Fibroblast of peridontal ligament (primary cell): Measurements from ENCODE around the gene ELL2.

Experiments
- DNase-seq: peaks from one replicate; pipeline ENCODE4 v3.0.0-alpha.2; 2010; ENCODE audit errors: extremely low read depth

Gene ELL2

DNA sequence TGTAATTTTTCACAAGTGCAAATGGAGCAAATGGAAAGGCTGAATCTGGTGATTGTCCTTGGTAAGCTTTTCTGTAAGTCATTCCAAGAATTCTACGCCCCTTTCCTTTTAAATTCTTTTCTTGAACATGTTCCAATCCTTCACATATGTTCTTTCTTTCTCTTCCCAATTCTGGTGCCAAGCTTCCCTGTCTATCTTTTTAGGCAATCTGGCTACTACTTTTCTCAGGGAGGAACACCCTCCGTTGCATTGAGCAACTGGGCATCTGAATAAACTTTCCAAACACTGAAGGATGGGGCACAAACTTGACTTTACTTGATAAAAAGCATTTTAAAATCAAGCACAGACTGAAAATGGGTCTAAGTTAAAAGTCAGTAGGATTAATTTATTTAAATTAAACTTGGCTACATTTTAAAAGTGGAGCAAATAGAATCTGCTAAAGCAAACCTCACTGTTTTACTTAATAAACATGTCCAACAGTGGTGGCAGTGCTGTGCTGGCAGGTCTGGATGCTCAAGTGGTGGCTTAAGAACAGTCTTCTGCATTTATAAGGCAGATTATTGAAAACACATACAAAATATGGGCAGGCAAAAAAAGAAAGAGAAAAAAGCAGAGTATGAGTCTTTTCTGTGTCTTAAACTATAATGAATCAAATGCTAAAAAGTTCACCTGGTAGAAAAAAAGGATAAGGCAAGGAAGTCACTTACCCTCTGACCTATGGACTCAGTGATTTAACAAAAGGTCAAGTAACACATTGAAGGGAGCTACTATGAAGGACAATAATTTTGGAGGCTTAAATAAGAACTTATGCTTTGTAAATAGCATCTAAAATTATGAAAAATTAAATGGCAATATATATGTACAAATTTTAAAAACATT is 5.4 kb downstream of the ELL2 start:
- peak; percentile 71 for DNase-seq

DNA sequence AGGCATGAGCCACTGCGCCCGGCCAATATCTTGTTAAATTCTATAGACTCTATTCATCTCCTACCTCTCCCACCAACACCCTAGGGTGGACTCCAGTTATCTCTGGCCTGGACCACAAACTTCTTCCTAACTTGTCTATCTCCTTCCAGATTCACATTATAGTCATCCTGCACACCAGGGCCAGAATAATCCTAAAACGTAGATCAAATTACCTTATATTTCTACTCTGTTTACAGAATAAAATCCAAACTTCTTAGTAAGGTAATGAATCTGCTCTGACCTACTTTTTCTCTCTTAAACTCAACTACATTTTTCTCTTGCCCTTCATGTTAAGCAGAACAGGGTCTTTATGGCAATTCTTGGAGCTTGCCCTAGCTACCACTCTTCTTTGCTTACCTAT is 6.9 kb downstream of the ELL2 start:
- peak; percentile 48 for DNase-seq

- DNase-seq, result no peak
These were observed 8.5 kb downstream of the ELL2 start for GRCh38 chr5:95953021-95953702.

- no peak for DNase-seq
These were observed 9.7 kb downstream of the ELL2 start for GRCh38 chr5:95951916-95952315.

GRCh38 chr5:95949810-95950209 is 11.8 kb downstream of the ELL2 start:
- no peak for DNase-seq

GRCh38 chr5:95948631-95949030 is 13.0 kb downstream of the ELL2 start:
- no peak for DNase-seq

DNA sequence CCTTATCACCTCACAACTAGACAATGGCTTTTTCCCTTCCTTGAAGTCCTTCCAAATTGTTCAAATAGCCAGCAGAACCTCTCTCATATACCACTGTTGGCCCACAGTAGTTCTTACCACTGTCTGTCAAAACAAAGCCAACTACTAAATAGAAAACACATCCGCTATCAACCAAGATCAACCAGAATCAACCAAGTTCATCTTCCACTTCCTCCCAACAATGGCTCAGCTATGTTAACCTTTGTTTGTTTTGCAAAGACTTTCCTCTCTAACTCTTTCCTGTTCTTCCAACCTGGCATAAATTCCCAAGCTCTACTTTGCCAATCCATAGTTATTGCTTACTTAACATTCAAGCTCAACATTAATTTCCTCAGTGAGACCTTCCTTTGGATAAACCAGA is 15.2 kb downstream of the ELL2 start:
- DNase-seq, result no peak

- no peak for DNase-seq
These were observed 18.7 kb downstream of the ELL2 start for GRCh38 chr5:95942968-95943367.

- no peak for DNase-seq
These were observed 19.2 kb downstream of the ELL2 start for GRCh38 chr5:95942414-95942813.

DNA sequence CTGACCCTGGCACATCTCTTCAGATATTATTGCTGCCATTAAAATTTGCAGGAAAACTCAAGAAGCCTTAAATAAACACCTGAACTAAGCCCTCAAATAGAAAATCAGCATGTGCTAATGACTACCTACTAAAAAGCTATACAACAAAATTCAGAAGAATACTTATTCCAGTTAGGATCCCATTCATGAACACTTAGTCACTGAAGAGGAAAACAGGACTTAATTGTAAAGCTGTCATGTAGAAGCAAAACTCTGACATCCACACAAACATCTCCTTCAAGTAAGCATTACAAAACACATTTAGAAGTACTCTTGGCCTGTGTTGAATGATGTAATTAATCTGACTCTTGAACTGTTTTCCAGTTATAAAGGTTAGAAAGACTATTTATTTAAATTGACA is 19.9 kb downstream of the ELL2 start:
- no peak for DNase-seq

GRCh38 chr5:95940758-95941682 is 20.6 kb downstream of the ELL2 start:
- DNase-seq, result no peak

DNA sequence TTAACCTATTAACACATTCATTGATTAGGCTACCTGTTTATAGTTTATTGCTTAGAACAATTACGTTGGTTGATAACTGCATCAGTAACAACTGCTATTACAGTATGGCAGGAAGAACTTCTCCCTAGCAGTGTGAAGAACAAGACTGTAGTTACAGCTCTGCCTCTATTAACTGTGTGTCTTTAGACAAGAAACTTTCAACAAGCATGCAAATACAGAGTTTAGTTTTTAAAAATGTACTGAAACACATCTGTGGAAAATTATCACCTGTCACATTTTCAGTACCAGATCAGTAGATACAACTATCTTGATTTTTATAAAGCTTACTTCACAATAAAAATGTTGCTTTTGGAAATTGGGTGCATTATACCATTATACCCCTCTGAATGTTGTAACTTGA is 22.2 kb downstream of the ELL2 start:
- no peak for DNase-seq

DNA sequence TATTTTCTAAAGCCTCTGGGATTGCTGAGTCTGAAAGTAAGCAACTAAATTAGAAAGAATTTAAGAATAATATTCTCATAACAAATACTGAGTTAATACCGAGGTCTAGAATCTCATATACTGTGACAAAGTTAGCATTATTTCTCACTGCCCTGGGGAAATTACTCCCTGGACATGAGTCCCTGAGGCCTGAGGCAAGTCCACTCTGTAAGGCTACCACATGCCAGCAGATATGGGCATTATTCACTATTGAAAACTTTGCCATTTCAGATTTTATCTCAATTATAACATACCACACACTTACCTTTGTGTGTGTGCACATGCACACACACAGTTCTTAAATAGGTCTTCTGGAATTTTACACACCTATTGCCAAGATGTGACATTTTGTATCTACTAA is 22.9 kb downstream of the ELL2 start:
- no peak for DNase-seq

- no peak for DNase-seq
These were observed 23.3 kb downstream of the ELL2 start for GRCh38 chr5:95938347-95938746.

GRCh38 chr5:95937607-95938152 is 24.0 kb downstream of the ELL2 start:
- no peak for DNase-seq

GRCh38 chr5:95936812-95937397 is 24.7 kb downstream of the ELL2 start:
- DNase-seq, result no peak

DNA sequence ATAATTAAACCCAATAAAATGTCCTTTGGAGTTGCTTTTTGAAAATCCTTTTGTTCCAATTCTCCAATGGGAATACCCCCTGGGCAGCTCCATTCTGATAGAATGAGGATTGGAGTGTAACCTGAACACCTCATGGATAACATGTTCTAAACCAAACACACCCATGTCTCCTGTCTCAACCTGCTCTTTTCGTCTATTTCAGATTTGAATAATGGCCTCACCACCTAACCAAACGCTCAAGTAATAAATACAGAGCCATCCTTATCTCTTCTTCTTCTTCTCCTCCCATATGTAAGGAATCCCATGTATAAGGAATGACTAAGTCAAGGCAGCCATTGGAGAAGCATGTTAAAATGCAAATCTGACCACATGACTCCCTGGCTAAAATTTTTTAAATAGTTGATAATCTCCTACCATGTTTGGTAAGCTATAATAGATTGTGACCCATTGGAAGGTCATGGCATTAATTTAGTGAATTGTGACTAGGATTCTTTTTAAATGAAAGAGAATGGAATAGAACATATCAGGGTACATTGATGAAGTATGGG is 26.0 kb downstream of the ELL2 start:
- no peak for DNase-seq

DNA sequence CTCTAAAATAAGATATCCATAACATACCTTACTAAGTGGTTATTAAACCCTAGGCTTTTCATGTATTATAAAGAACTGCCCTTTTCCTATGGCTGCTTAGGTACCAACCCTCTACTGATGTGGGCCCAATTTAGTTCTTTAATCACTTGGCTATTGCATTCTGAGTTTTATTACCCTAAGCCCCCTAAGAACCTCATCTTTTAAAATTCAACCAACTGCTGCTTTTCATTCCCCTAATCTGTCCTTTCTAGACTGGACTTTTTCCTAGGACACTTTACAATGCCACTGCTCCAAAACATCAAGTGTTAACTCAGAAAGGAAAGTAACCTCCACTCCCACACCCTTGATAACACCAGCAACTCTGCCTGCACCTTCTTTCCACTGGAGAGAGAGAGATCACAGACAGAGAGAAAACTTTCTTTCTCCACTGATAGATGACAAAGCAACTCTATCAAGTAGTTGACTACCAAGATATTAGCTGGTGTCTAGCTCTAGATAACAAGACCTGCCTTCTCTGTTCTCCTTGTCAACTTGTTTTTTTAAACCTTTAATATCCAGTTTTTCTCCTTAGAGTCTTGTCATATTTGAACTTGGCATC is 27.3 kb downstream of the ELL2 start:
- no peak for DNase-seq

- no peak for DNase-seq
These were observed 28.7 kb downstream of the ELL2 start for GRCh38 chr5:95932941-95933340.

DNA sequence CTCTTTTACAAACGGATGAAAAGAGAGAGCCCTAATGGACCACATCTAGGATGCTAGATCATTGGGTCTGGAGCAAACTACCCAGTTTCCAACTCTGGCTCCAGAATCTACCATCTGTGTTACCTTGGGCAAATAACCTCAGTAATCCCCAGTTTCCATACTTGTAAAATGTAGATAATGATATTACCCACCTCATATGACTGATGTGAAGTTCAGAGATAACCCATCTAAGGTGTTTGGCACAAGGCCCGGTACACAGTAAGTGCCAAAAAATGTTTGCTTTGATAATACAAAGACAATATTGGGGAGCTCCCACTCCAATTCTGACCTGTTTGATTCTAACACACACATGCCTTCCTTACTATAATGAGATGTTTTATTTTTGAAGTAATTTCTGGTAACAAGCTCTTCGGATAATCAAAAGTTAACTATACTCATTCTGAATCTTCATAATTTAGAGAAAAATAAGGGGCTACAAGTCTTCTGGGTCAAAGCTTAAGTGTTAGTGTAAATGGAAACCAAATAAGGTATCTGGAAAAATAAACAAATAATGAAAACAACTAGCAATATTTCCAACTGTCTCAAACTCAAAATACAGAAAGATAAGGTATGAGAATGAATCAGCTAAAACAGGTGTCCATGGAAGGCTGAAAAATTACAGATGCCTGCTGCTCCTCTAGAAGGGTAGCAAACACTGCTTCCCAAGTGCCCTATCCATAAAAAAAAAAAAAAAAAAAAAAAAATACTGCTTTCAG is 30.4 kb downstream of the ELL2 start:
- DNase-seq, result no peak
